IgD-negative memory B cell (primary cell): Measurements from ENCODE around the gene FZD10. TPM values are rescaled to one million over a fixed set of nuclear protein-coding genes. Genes with fewer than 3 reads are reported as not detected.

Source experiments
- H3K27ac Mint-ChIP-seq, 3 donors: one replicate each; pipeline ENCODE4 v1.8.0; 2020 to 2022; ENCODE audit warnings: mild to moderate bottlenecking in 3 of 3, mixed read lengths in 3 of 3, moderate library complexity in 1 of 3
- H3K27me3 Mint-ChIP-seq: one replicate; pipeline ENCODE4 v1.8.0; 2021; ENCODE audit warnings: mixed read lengths
- H3K36me3 Mint-ChIP-seq: one replicate; pipeline ENCODE4 v1.8.0; 2020; ENCODE audit warnings: mild to moderate bottlenecking, mixed read lengths
- H3K4me1 Mint-ChIP-seq, 3 donors: one replicate each; pipeline ENCODE4 v1.8.0; 2020 to 2022; ENCODE audit warnings: mixed read lengths in 3 of 3, mild to moderate bottlenecking in 1 of 3
- H3K4me3 Mint-ChIP-seq, 4 donors: one replicate each; pipeline ENCODE4 v1.8.0; 2020 to 2022; ENCODE audit warnings: mild to moderate bottlenecking in 4 of 4, mixed read lengths in 4 of 4, moderate library complexity in 3 of 4
- H3K9me3 Mint-ChIP-seq, 3 donors: one replicate each; pipeline ENCODE4 v1.8.0; 2020 to 2021; ENCODE audit warnings: mixed read lengths in 3 of 3, mild to moderate bottlenecking in 1 of 3
- polyA plus RNA-seq: library from polyadenylated mRNA; unstranded; fragments of 300-500 nt; fragmentation: Illumina TruSeq; gene quantifications from one replicate; pipeline ENCODE4 v1.2.3, GENCODE V29; 2021

FZD10 gene
- polyA plus RNA-seq, 1 donor from 2014 or later: not detected

DNA sequence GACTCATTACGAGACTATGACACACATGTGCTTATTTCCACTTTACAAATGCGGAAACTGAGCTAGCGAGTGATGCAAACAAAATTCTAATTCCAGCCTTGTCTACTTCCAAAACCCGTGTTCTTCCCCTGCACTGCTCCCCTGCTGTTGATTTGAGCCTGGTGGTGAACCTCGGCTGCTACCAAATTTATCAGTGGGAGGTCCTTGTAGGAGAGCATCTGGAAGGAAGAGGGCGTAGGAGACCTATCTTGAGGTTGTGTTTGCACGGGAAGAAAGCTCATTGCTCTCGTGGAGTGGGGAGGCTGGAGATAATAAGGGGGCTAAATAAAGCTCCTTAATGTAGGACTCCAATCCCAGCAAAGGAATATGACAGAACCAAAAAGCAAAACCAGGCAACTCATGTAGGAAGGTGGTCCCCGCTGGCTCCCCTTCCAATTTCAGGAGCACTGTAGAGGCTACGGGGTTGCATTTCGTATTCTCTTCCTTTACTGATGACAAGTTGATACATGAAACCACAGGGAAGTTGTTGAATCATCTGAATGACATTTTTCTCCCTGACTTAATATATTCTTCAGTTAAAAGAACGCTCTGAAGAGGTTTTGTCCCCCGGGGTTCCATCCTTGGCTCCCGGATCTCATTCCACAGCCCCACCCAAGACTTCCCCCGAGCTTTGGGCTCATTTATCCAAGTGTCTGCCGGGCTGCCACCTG, 52.6 kb downstream of the FZD10 start:
- Mint-ChIP-seq H3K27me3 (no peaks in the 10 kb centered on the region), H3K4me3 (no peak overlapping the region), H3K27ac (no peak overlapping the region)

More for the DNA sequence above, 52.6 kb downstream of the FZD10 start:
- H3K4me1 Mint-ChIP-seq: no peaks in the 10 kb centered on the region
- peaks cover 0 to 21% (median 3%) of the 10 kb centered on the region in 3 donors for H3K9me3 Mint-ChIP-seq
- no peaks in the 10 kb centered on the region for H3K36me3 Mint-ChIP-seq

Other genes with a start within 250 kb of the FZD10 start
- gene PIWIL1, start 175.4 kb downstream of the FZD10 start, polyA plus RNA-seq: not detected